Activated effector memory CD4-positive, alpha-beta T cell treated with anti-CD3 and anti-CD28 coated beads, Interleukin-2, amount 50 U/mL, for 16 hours (primary cell): Measurements from ENCODE around the gene SLC22A4.
A peak's percentile ranks its signal among the peaks of the same experiment; 100 is the strongest.

Experiments
- DNase-seq: peaks from one replicate; pipeline ENCODE4 v3.0.0-alpha.2; 2020

SLC22A4 gene

DNA sequence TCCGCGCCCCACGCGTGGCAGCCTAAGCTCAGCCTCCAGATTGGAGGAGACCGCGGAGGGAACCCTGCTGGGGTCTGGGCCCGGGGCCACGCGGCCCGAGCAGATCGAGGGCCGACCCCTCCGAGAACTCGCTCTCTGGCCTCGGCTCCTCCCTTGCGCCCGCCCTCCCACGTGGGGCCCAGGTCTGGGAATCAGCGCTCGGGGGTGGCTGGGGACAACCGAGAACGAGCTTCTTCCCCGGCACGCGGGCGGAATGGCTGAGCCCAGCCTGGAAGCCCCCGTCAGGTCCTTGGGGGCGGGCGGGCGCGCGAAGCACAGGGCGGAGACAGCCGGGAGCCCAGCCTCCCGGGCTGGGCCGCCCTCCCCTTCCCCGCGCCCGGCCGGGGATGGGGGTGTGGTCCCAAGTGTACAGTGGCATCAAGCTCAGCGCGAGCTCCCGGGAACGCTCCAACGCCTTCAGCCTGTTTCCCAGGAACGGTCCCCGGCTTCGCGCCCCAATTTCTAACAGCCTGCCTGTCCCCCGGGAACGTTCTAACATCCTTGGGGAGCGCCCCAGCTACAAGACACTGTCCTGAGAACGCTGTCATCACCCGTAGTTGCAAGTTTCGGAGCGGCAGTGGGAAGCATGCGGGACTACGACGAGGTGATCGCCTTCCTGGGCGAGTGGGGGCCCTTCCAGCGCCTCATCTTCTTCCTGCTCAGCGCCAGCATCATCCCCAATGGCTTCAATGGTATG is at the start of gene SLC22A4:
Gene SLC22A4, plus strand, starts transcription at position 403 of the 736 bp plus-strand sequence. Its CDS starts 223 bp downstream, at position 626.
- peak; percentile 90 for DNase-seq

DNA sequence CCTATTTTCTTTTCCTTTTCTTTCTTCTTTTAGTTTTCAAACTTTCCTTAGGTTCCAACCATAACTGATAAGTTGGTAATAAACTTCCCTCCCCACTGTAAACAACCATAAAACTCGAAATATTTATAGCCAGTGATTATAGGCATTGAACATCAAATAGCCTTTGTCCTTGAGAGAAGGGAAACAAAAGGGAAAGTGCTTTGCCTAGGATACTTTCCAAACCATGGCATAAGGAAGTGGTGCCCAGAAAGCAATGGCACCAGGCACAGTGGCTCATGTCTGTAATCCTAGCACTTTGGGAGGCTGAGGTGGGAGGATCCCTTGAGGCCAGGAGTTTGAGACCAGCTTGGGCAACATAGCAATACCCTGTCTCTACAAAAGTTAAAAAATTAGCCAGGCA is 48.6 kb upstream of the SLC22A4 start:
- DNase-seq, result no peak

DNA sequence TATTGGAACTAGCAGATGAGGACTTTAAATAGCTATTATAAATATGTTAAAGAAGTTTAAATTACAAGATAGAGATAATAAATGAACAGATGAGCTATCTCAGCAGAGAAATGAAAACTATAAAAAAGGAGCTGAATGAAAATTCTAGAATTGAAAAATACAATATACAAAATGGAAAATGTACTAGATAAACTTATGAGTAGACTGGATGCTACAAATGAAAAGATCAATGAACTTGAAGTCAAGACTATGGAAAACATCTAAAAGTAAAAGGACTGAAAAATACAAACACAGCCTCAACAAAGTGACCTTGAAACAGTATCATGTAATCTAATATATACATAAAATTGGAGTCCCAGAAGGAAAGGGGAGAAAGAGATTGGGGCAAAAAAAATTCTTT is 47.4 kb upstream of the SLC22A4 start:
- DNase-seq, result no peak

DNA sequence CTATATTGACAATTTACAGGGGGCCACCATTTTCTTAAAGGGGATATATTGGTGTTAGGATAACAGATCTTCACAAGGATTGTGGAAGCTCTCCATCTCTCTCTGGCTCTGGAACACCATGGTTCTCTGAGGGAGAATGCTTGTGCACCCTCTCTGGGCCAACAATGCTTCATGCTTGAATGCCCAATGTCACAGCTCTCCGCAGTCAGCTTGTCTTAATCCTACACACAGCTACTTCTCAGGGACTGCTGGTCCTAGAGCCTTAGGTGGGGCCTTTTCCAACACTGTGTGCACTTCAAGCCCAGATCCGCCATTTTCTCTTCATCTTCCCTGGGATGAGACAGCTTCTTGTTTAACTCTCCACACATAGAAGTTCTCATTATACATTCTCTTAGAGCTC is 43.6 kb upstream of the SLC22A4 start:
- DNase-seq, result peak; percentile 22

DNA sequence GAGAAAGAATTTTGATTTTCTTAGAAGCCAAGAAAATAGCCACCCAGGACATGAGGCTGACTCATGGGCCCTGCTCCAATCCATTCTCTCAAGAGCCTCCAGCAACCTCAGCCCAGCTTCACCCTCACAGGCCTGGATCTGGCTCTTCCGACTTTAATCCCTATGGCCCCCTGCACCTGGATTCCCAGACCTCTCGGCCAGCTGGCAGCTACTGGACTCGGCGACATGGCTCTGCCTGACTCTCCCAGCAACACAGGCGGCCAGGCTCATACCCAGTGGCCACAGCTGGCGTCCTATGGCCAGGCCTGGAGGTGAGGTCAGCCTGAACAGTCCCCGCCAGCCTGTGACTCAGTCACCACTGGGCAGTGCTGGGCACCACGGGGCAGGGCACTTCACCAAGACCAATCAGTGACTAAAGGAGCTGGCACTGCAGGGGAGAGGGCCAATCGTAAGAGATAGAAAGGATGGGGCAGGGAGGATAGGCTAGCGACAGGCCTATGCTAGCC is 42.9 kb upstream of the SLC22A4 start:
- DNase-seq, result peak; percentile 45

DNA sequence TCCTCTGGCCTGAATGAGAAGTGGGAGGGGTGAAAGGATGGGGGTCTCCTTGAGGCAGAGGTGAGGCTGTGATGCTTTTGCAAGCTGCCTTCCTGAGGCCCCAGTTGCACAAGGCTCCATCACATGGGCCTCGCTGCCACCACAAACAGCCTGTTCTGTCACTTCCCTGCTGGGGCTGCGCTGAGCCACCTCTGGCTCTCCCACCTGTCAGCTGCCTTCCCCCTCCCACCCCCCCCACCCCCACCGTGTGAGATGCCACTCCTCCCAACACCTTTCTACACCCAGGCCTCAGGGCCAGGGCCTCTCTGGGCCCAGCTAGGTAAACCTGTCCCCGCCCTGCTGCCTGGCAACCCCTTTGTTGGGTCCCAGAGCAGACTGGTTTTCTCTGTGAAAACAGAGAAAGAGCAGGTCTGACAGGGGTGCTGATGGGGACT is 41.2 kb upstream of the SLC22A4 start:
- DNase-seq, result no peak

DNA sequence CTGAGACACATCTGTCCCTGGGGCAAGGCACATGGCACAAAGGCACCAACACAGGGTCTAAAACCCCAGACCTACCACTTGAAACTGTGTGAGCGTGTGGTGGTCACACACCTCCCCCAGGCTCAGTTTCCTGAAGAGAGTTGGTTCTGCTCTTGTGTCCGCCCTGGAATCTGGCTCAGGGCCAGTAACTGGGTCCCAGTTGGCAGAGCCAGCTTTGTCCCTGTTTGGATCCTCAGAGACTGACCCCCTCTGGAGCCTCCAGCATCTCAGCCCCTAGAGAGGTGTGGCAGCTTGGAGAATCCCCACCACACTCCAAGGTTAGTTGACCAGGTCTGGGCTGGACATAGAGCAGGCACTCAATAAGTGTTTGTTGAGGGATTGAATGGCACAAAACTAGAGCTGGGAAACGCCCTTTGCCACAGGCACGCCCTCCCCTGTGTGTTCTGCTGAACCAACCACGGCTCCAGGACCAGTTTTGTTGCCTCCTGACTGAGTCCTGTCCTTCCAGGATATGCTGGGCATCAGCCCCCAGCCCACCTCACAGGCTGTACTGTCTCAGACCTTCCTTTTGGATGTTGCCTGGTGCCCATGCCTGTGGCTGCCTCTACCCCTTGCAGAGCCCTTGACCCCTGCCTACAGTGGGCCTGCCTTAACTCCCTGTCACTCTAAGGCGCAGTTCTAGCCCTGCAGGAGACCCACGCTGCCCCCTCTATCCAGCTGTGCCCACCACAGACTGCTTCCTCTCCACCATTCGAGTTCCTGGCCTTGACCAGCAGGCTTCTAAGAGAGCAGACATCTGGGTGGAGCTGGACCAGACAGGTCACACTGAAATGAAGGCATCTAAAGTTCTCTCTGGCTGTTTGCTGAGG is 40.5 kb upstream of the SLC22A4 start:
- DNase-seq, result no peak

DNA sequence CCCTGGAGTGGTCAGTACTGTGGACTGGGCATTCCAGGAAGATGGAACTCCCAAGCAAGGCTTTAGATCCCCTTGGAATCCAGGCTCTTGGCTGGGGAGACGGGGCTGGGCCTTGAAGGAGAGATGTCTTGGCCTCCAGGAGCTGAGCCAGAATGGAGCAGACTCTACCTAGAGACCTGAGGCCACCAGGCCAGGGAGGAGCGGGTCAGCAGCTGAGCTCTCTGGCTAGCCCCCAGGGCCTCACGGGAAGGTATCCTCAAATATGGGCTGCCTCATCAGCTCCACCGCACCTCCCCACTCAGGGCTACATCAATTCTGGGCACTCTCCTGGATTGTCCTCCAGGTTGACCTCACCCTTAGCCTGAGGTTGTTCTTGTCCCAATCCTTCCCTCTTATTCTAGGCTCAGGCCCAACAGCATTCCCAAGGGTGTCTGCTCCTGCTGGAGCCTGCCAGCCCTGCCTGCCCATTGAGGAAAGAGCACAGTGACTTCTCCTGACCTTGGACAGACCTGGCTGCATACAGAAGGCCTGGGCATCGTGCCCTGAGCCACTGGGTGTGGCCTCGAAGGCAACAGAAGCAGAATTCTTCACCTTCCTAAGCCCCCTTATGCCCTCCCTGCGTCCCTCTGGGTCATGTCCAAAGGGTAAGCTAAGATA is 39.7 kb upstream of the SLC22A4 start:
- DNase-seq, result no peak

DNA sequence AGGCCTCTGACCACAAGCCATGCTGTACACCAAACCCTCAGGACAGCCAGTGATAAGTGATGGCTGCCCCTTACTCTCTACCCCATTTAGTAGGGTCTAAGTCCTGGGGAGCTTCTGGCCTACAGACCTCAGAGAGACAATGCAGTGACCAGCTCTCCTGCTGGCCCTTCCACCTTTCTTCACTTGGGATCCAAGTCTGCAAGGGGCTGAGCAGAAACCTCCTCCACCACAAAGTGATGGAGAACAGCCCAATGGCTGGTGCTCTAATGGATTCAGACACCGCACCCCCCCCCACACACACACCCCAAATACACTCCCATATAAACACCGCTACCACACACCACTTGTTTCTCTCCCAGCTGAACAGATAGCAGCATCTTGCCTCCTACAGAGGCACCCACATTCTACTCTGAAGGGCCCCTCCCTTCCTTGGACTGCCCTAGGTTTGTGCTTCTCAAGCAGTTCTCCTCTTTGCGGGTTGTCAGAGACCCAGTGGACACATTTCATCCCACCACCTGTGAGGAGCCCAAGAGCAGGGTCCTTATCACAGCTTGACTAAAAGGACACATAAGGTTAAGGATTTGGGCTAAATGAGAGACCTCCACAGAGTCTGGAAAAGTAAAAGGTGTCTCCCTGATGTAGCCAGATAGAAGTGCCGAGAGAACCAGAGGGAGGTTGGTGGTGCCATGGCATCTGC is 38.0 kb upstream of the SLC22A4 start:
- DNase-seq, result no peak

DNA sequence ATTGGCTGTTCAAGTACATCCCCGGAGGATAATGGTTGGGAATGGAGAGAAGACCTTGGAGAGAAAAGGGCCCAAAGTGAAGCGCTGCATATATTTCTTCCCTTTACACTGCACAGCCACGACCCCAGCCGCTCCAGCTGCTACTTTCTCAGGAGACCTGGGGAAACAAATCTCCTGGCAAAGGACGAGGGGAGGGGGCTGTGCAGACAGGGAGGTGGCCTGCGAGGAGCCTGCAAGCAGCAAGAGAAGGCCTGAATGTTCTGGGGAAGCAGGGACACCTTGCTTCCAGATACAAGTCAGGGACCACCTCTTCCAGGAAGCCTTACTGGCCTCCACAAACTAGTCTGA is 37.4 kb upstream of the SLC22A4 start:
- DNase-seq, result no peak

DNA sequence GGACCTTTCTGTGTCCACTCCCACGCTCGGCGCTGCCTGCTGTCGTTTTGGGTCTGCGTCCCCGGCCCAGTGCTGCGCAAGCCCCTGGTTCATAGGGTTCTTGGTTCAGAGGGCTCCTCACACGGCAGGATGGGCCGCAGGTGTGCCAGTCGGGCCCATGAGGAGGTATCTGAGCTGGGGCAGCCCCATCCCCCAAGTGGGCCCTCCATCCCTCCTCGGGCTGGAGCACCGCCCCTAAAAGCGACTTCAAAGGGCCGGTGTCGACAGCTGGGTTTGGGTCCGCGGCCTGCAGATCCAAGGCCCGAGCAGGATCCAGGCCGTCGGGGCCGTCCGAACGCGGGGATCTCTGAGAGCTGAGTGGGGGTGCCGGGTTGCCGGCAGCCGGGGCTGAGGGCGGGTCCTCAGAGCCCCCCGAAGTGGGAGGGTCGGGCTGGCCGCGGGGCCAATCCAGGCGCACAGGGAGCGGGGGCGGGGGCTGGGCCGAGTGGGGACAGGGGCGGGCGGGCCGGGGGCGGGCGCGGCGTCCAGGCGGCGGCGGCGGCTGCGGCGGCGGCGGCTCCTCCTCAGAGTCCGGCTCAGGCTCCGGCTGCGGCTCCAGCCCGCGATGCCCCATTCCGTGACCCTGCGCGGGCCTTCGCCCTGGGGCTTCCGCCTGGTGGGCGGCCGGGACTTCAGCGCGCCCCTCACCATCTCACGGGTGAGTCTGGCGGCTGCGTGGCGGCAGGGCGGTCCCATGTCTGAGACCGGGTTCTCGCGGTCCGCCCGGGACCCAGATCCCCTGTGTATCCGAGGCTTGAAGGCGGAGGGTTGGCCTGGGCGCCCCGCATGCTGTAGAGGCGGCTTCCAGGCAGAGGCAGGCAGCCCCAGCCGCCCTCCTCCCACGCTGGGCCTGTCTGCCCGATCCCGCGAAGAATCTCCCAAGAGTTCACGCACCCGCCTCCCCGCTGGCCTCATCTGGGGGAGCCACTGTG is 36.8 kb upstream of the SLC22A4 start, which contains the start of gene PDLIM4:
Gene PDLIM4, plus strand, starts transcription at position 566 of the 971 bp plus-strand sequence. Its CDS starts 39 bp downstream, at position 605.
- peak; percentile 58 for DNase-seq

DNA sequence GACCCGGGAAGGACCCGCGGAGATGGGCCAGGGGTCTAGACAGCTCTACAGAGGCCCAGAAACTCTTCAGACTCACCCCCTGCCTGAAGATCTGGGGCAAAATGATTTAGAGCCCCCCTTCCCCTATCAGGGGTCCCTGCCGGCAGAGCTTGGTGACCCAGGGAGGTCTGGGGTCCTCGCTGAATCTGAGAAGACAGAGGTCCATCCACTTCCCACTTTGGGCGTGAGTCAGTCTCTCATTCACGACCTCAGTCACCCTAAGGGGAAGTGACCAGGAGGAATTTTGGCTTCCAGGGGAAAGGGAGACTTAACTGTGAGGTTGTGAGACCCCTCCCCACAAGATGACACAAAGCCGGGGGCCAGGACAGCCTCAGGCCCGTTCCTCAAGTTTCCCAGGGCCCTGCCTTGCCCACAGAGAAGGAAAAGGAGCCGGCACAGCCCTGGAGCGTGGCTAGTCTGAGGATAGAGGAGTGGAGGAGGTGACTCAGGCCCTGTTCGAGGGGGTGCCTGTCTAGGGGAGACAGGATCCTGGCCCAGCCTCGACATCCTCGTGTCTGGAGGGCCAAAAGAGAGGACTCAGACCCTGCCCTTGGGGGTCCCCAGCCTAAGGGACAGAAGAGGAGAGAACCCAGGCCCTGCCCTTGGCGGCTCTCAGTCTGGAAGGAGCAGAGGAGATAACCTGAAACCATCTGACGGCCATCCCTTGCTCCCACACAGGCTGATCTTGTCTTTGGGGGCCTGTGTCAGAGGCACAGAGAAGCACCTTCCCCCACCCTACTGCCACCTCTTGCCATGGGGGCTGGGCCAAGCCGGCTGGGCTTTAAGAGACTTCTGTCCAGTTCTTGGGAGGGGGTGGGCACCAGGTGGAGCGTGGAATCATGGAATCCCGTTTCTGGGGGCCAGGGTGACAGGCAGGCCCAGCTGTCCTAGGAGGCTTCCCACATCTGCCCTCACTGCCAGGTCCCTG is 35.8 kb upstream of the SLC22A4 start:
- peak; percentile 60 for DNase-seq

DNA sequence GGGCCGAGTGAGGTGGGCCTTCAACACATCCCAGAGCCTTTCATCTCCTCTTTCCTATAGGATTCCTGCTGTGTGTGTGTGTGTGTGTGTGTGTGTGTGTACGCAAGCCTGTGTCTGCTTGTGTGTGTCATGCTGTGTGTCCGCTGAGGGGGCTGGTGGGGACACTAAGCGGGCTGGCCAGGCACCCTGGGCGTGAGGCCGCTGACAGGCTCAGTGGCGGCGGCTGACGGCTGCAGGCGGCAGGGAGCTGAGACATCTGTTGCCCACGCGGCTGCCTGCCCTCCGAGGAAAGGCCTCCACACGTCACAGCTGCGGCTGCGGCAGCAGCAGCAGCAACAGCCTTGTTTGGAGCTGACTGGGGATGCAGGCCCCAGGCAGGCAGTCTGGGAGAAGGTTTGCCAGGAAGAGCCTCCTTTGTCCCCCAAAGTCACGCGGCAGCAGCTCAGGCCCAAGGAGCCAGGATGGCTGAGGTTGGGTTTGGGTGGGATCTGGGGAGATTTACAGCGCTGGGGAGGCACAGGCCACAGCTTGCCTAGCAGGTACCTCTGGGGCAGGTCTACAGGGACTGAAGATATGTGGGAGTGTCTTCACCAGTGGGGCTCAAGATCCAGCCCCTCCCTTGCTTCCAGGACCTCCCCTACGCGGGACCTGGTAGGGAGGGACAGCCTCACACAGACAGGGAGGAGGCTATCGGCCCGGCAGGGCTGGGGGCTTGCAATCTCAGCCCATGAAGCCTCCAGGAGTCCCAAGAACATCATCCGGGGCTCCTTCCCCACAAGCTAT is 34.9 kb upstream of the SLC22A4 start:
- peak; percentile 46 for DNase-seq

DNA sequence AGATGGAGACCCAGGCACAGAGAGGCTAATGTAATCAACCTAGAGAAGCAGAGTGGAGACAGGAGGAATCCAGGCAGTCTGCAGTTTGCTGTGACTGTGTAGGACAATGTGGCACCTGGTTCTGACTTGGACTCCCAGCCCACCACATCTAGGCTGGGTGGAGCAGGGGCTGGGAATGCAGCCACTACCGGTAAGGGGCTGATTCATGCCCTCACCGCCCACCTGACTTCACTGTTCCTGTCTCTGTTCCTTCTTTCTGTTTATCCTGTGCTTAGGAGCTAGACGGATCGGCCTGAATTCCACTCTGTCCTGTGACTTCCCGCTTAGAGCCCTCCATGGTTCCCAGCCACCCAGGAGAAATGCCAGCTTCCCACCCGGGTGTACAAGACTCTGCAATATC is 34.1 kb upstream of the SLC22A4 start:
- DNase-seq, result no peak

DNA sequence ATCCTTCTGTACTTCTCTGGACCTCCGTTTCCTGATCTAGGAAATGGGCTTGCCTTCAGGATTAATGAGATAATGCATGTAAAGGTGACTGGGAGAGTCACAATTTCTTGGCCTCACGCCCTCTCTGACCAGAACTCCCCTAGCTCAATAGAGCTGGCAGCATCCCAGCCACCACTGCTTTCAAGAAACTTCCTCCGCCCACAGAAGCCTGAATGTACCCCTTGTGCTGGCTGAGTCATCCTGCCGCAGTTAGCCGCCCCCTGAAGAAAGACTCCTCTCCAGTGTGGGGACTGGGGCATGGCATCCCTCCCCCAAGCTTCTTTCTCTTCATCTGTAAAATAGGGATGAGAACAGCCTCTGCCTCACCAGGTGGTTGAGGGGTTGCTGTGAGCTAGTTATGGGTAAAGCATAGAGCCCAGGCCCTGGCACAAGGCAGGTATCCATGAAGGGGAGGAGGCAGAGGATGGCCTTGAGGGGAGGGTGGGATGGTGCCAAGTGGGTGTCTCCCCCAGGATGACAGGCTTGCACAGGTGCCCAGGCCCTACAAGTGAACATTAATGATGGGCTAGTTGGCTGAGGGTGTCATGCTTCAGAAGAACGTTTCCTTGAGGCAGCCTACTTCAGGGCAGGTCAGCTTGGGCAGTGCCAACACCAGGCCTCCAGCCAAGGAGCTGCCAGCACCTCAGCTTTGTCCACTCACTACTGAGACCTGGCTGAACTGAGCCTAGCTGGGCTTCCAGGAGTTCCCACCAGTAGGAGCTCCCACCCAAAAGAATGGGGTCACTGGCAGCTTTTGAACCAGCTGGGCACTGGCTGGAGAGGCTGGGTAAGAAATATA is 33.3 kb upstream of the SLC22A4 start:
- DNase-seq, result peak; percentile 70

DNA sequence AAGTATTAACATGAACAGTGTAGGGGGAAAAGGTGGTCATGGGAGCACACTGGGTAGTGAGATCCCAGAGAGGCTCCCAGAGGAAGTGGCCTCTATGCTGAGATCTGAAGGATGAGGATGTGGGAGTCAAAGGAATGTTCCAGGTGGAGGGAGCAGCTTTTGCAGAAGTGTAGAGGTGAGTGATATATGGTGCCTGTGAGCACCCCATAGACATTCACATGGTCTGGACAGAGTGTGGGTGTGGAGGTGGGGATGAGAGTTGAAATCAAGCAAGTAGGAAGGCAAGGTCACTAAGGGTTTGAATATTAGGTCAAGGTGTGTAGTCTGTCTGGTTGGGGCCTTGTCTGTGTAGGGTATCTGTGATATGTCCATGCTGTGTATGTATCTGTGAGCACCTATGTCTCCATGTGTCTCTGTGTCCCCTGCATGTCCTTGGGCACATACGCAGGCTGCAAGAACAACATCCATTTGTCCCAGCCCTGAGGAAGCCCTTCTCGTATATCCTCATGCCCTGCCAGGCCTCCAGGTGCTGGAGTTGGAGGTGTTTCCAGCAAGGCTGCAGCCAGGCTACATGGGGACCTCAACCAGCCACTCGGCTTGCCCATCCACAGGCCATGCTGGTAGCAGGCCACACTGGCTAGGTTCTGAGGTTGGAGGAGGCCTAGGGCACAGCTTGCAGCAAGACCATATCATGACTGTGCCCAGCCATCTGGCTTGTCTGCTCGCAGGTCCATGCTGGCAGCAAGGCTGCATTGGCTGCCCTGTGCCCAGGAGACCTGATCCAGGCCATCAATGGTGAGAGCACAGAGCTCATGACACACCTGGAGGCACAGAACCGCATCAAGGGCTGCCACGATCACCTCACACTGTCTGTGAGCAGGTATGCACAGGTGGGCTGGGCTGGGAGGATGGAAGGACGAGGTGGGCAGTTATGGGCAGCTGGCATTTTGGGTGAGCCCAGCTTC is 32.0 kb upstream of the SLC22A4 start:
- DNase-seq, result peak; percentile 62
